ENCODE data around the gene WRAP53.

Gene WRAP53

GRCh38 chr17:7677388-7678067 lies 10.7 kb upstream of the WRAP53 start:
- DNase-seq (ENCODE audit: insufficient read length, low spot score) (no peak), FAIRE-seq (no peak)
- no peak for TF ChIP-seq PAX5 (IDR thresholded peaks at IDR 0.05; ENCODE audit: insufficient read depth, low read length, severe bottlenecking)
- no peak for TF ChIP-seq SPI1 (IDR thresholded peaks at IDR 0.05; ENCODE audit: low read depth, low read length)
- no peak for TF ChIP-seq POLR2AphosphoS5 (IDR thresholded peaks at IDR 0.05; ENCODE audit: low read depth, low read length)
- TF ChIP-seq TAF1 (IDR thresholded peaks at IDR 0.05; ENCODE audit: low read depth, low read length): no peak
- no peak for TF ChIP-seq POU2F2 (IDR thresholded peaks at IDR 0.05; ENCODE audit: low read depth, low read length)
- TF ChIP-seq POLR2A (IDR thresholded peaks at IDR 0.05; ENCODE audit: low read depth, low read length): no peak

- FAIRE-seq (no peak), DNase-seq (ENCODE audit: insufficient read length, low spot score) (no peak)
- TF ChIP-seq POLR2AphosphoS5 (IDR thresholded peaks at IDR 0.05; ENCODE audit: low read depth, low read length) (no peak), TAF1 (IDR thresholded peaks at IDR 0.05; ENCODE audit: low read depth, low read length) (no peak), PAX5 (IDR thresholded peaks at IDR 0.05; ENCODE audit: insufficient read depth, low read length, severe bottlenecking) (no peak), POLR2A (IDR thresholded peaks at IDR 0.05; ENCODE audit: low read depth, low read length) (no peak), POU2F2 (IDR thresholded peaks at IDR 0.05; ENCODE audit: low read depth, low read length) (no peak), SPI1 (IDR thresholded peaks at IDR 0.05; ENCODE audit: low read depth, low read length) (no peak)
These were observed 3.3 kb upstream of the WRAP53 start for GRCh38 chr17:7684851-7685532.

GRCh38 chr17:7685533-7686221 lies 2.6 kb upstream of the WRAP53 start:
- peak; percentile 83 for FAIRE-seq

DNA sequence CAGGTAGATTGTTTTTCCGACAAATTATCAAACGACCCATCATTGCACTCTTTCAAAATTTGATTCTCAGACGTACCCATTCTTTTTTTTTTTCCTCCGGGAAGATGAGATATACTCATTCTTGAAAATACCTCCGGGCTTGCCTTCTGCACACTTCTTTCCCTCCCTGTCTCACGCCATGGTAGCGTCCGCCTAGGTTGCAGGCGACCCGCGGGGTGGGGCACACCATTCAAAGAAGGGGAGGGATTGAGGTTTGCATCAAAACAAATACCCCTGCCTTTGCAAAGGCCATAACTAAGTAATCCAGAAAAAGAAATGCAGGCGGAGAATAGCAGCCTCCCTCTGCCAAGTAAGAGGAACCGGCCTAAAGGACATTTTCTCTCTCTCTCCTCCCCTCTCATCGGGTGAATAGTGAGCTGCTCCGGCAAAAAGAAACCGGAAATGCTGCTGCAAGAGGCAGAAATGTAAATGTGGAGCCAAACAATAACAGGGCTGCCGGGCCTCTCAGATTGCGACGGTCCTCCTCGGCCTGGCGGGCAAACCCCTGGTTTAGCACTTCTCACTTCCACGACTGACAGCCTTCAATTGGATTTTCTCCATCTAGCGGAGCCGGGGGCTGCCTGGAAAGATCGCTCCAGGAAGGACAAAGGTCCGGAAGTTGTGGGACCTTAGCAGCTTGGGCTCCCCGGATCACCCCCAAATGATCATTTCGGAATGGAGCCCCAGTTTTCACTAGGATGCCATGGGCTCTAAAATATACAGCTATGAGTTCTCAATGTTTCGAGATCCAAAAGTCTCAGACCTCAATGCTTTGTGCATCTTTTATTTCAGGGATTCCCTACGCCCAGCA lies 1.8 kb upstream of the WRAP53 start:
- FAIRE-seq (no peak), DNase-seq (ENCODE audit: insufficient read length, low spot score) (no peak)
- TF ChIP-seq POLR2A (IDR thresholded peaks at IDR 0.05; ENCODE audit: low read depth, low read length) (peak; percentile 98), POU2F2 (IDR thresholded peaks at IDR 0.05; ENCODE audit: low read depth, low read length) (peak; percentile 92), PAX5 (IDR thresholded peaks at IDR 0.05; ENCODE audit: insufficient read depth, low read length, severe bottlenecking) (no peak), TAF1 (IDR thresholded peaks at IDR 0.05; ENCODE audit: low read depth, low read length) (peak; percentile 89), SPI1 (IDR thresholded peaks at IDR 0.05; ENCODE audit: low read depth, low read length) (peak; percentile 35; the same call in 1 of the 2 replicates), POLR2AphosphoS5 (IDR thresholded peaks at IDR 0.05; ENCODE audit: low read depth, low read length) (peak; percentile 98)

More at GRCh38 chr17:7685533-7686221, 2.6 kb upstream of the WRAP53 start:
- TF ChIP-seq POLR2A (IDR thresholded peaks at IDR 0.05; ENCODE audit: low read depth, low read length) (peak; percentile 72), PAX5 (IDR thresholded peaks at IDR 0.05; ENCODE audit: insufficient read depth, low read length, severe bottlenecking) (peak; percentile 30), POU2F2 (IDR thresholded peaks at IDR 0.05; ENCODE audit: low read depth, low read length) (no peak)
- peak; percentile 68 for DNase-seq (ENCODE audit: insufficient read length, low spot score)

GRCh38 chr17:7687072-7687907 lies 987 bp upstream of the WRAP53 start, which contains the start of gene TP53:
Gene TP53, minus strand, starts transcription at chr17:7687490. Its CDS starts 10,896 bp downstream, at chr17:7676594.
- peak; percentile 94 for FAIRE-seq

GRCh38 chr17:7688808-7689316 lies 585 bp downstream of the WRAP53 start:
- DNase-seq (ENCODE audit: insufficient read length, low spot score): no peak
- no peak for TF ChIP-seq TAF1 (IDR thresholded peaks at IDR 0.05; ENCODE audit: low read depth, low read length)
- TF ChIP-seq SPI1 (IDR thresholded peaks at IDR 0.05; ENCODE audit: low read depth, low read length): no peak
- TF ChIP-seq POU2F2 (IDR thresholded peaks at IDR 0.05; ENCODE audit: low read depth, low read length): no peak
- no peak for TF ChIP-seq POLR2AphosphoS5 (IDR thresholded peaks at IDR 0.05; ENCODE audit: low read depth, low read length)
- TF ChIP-seq POLR2A (IDR thresholded peaks at IDR 0.05; ENCODE audit: low read depth, low read length): no peak
- no peak for TF ChIP-seq PAX5 (IDR thresholded peaks at IDR 0.05; ENCODE audit: insufficient read depth, low read length, severe bottlenecking)
- no peak for FAIRE-seq

More at GRCh38 chr17:7687072-7687907, 987 bp upstream of the WRAP53 start, which contains the start of gene TP53:
- TF ChIP-seq PAX5 (IDR thresholded peaks at IDR 0.05; ENCODE audit: insufficient read depth, low read length, severe bottlenecking) (no peak), POU2F2 (IDR thresholded peaks at IDR 0.05; ENCODE audit: low read depth, low read length) (peak; percentile 92), POLR2AphosphoS5 (IDR thresholded peaks at IDR 0.05; ENCODE audit: low read depth, low read length) (peak; percentile 99), TAF1 (IDR thresholded peaks at IDR 0.05; ENCODE audit: low read depth, low read length) (peak; percentile 93), POLR2A (IDR thresholded peaks at IDR 0.05; ENCODE audit: low read depth, low read length) (peak; percentile 99), SPI1 (IDR thresholded peaks at IDR 0.05; ENCODE audit: low read depth, low read length) (no peak)
- peak; percentile 59 for DNase-seq (ENCODE audit: insufficient read length, low spot score)

DNA sequence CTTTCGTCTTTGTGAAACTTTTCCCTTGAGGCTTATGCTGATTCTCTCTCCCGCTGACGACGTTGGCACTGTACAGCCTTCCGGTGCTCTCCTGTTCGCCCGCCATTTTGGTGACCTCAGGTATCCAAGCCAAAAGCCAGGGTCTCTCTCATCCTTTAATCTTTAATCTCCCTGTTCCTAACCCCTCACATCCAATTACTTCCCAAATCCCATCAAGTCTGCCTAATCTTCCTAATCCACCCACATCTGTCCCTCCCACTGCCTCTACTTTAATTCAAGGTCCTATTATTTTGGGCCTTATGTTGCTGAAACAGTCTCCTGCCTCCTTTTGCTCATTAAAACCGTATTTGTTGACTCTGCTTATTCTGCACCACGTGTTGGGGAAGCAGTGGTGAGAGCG lies 7.3 kb downstream of the WRAP53 start:
- DNase-seq (ENCODE audit: insufficient read length, low spot score) (no peak), FAIRE-seq (no peak)
- TF ChIP-seq POU2F2 (IDR thresholded peaks at IDR 0.05; ENCODE audit: low read depth, low read length) (no peak), PAX5 (IDR thresholded peaks at IDR 0.05; ENCODE audit: insufficient read depth, low read length, severe bottlenecking) (no peak), TAF1 (IDR thresholded peaks at IDR 0.05; ENCODE audit: low read depth, low read length) (no peak), POLR2A (IDR thresholded peaks at IDR 0.05; ENCODE audit: low read depth, low read length) (no peak), POLR2AphosphoS5 (IDR thresholded peaks at IDR 0.05; ENCODE audit: low read depth, low read length) (no peak), SPI1 (IDR thresholded peaks at IDR 0.05; ENCODE audit: low read depth, low read length) (no peak)

Data from GM12891 (cell line).